ENCODE results near the gene TLDC2.
A peak's percentile ranks its signal among the peaks of the same experiment; 100 is the strongest.

TLDC2 gene

GRCh38 chr20:36878941-36879340 is 3.0 kb downstream of the TLDC2 start:
- no peaks in the 10 kb centered on the region for H3K4me1 ChIP-seq (ENCODE audit: insufficient read depth, low read length)
- H3K9me3 ChIP-seq (ENCODE audit: insufficient read depth, low read depth, low read length), result no peaks in the 10 kb centered on the region
- H3K9ac ChIP-seq (ENCODE audit: low read depth, low read length), result no peak overlapping the region
- no peaks in the 10 kb centered on the region for H3K27me3 ChIP-seq (ENCODE audit: insufficient read depth, low read length)
- no peak overlapping the region for H3K4me3 ChIP-seq (ENCODE audit: low read length)
- H3K36me3 ChIP-seq (ENCODE audit: insufficient read depth, low read depth, low read length), result no peaks in the 10 kb centered on the region
- H3K27ac ChIP-seq (ENCODE audit: low read length), result no peak overlapping the region

- no peak overlapping the region for H3K27ac ChIP-seq (ENCODE audit: low read length)
- H3K36me3 ChIP-seq (ENCODE audit: insufficient read depth, low read depth, low read length), result no peaks in the 10 kb centered on the region
- no peak overlapping the region for H3K4me3 ChIP-seq (ENCODE audit: low read length)
- H3K4me1 ChIP-seq (ENCODE audit: insufficient read depth, low read length), result no peaks in the 10 kb centered on the region
- H3K9ac ChIP-seq (ENCODE audit: low read depth, low read length), result no peak overlapping the region
- H3K9me3 ChIP-seq (ENCODE audit: insufficient read depth, low read depth, low read length), result no peaks in the 10 kb centered on the region
- H3K27me3 ChIP-seq (ENCODE audit: insufficient read depth, low read length), result no peaks in the 10 kb centered on the region
These were observed 4.9 kb downstream of the TLDC2 start for GRCh38 chr20:36880741-36881250.

- Histone ChIP-seq H3K27me3 (ENCODE audit: insufficient read depth, low read length) (no peaks in the 10 kb centered on the region), H3K36me3 (ENCODE audit: insufficient read depth, low read depth, low read length) (no peaks in the 10 kb centered on the region), H3K4me3 (ENCODE audit: low read length) (no peak overlapping the region), H3K27ac (ENCODE audit: low read length) (no peak overlapping the region), H3K9me3 (ENCODE audit: insufficient read depth, low read depth, low read length) (no peaks in the 10 kb centered on the region), H3K9ac (ENCODE audit: low read depth, low read length) (no peak overlapping the region), H3K4me1 (ENCODE audit: insufficient read depth, low read length) (no peaks in the 10 kb centered on the region)
These were observed 5.4 kb downstream of the TLDC2 start for GRCh38 chr20:36881331-36881730.

GRCh38 chr20:36881888-36882287 is 6.0 kb downstream of the TLDC2 start:
- Histone ChIP-seq H3K9me3 (ENCODE audit: insufficient read depth, low read depth, low read length) (no peaks in the 10 kb centered on the region), H3K36me3 (ENCODE audit: insufficient read depth, low read depth, low read length) (no peaks in the 10 kb centered on the region), H3K4me3 (ENCODE audit: low read length) (no peak overlapping the region), H3K4me1 (ENCODE audit: insufficient read depth, low read length) (no peaks in the 10 kb centered on the region), H3K9ac (ENCODE audit: low read depth, low read length) (no peak overlapping the region), H3K27ac (ENCODE audit: low read length) (no peak overlapping the region), H3K27me3 (ENCODE audit: insufficient read depth, low read length) (no peaks in the 10 kb centered on the region)

GRCh38 chr20:36883977-36884535 is 8.1 kb downstream of the TLDC2 start:
- no peaks in the 10 kb centered on the region for H3K27me3 ChIP-seq (ENCODE audit: insufficient read depth, low read length)
- H3K4me3 ChIP-seq (ENCODE audit: low read length), result no peak overlapping the region
- H3K4me1 ChIP-seq (ENCODE audit: insufficient read depth, low read length), result peaks cover 6% of the 10 kb centered on the region; the same call in 1 of the 2 replicates
- H3K9ac ChIP-seq (ENCODE audit: low read depth, low read length), result no peak overlapping the region
- H3K27ac ChIP-seq (ENCODE audit: low read length), result no peak overlapping the region
- H3K36me3 ChIP-seq (ENCODE audit: insufficient read depth, low read depth, low read length), result no peaks in the 10 kb centered on the region
- no peaks in the 10 kb centered on the region for H3K9me3 ChIP-seq (ENCODE audit: insufficient read depth, low read depth, low read length)

DNA sequence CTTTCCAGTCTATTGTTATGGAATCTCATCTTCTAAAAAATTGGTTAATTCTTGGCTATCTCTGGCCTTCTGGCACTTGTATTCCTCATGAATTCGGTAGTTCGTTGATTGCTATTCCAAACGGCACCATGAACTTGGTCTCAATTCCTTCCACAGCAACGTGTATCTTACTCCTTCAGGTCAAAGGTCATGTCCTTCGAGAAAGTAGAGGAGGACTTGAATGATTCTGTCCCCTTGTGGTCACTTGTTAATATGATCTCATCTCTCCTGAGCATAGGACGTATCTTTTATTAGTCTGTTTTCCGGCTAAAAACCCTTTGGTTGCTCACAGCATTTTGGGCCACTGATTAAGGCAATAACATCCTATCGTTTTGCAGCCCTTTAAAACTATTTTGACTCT is 9.4 kb downstream of the TLDC2 start:
- H3K4me3 ChIP-seq (ENCODE audit: low read length), result no peak overlapping the region
- no peak overlapping the region for H3K9ac ChIP-seq (ENCODE audit: low read depth, low read length)
- H3K27me3 ChIP-seq (ENCODE audit: insufficient read depth, low read length), result no peaks in the 10 kb centered on the region
- H3K9me3 ChIP-seq (ENCODE audit: insufficient read depth, low read depth, low read length), result no peaks in the 10 kb centered on the region
- H3K27ac ChIP-seq (ENCODE audit: low read length), result no peak overlapping the region
- 0 out of 2 replicates have a peak, but pooled peaks cover 6% of the 10 kb centered on the region for H3K36me3 ChIP-seq (ENCODE audit: insufficient read depth, low read depth, low read length)
- H3K4me1 ChIP-seq (ENCODE audit: insufficient read depth, low read length), result peaks cover 6% of the 10 kb centered on the region; the same call in 1 of the 2 replicates

- Histone ChIP-seq H3K36me3 (ENCODE audit: insufficient read depth, low read depth, low read length) (peaks cover 11% of the 10 kb centered on the region), H3K27me3 (ENCODE audit: insufficient read depth, low read length) (no peaks in the 10 kb centered on the region), H3K9ac (ENCODE audit: low read depth, low read length) (peak overlapping the region; percentile 21; the same call in 1 of the 2 replicates), H3K9me3 (ENCODE audit: insufficient read depth, low read depth, low read length) (no peaks in the 10 kb centered on the region), H3K4me1 (ENCODE audit: insufficient read depth, low read length) (peaks cover 6% of the 10 kb centered on the region; the same call in 1 of the 2 replicates), H3K27ac (ENCODE audit: low read length) (peak overlapping the region; percentile 20), H3K4me3 (ENCODE audit: low read length) (peak overlapping the region; percentile 2; the same call in 1 of the 2 replicates)
These were observed 11.2 kb downstream of the TLDC2 start for GRCh38 chr20:36886859-36887751.

GRCh38 chr20:36887752-36888090 is 11.8 kb downstream of the TLDC2 start:
- Histone ChIP-seq H3K4me1 (ENCODE audit: insufficient read depth, low read length) (peaks cover 6% of the 10 kb centered on the region; the same call in 1 of the 2 replicates), H3K9ac (ENCODE audit: low read depth, low read length) (no peak overlapping the region), H3K9me3 (ENCODE audit: insufficient read depth, low read depth, low read length) (no peaks in the 10 kb centered on the region), H3K27me3 (ENCODE audit: insufficient read depth, low read length) (no peaks in the 10 kb centered on the region), H3K27ac (ENCODE audit: low read length) (no peak overlapping the region), H3K4me3 (ENCODE audit: low read length) (peak overlapping the region; percentile 2; the same call in 1 of the 2 replicates), H3K36me3 (ENCODE audit: insufficient read depth, low read depth, low read length) (peaks cover 17% of the 10 kb centered on the region)

- H3K9ac ChIP-seq (ENCODE audit: low read depth, low read length), result no peak overlapping the region
- peaks cover 6% of the 10 kb centered on the region; the same call in 1 of the 2 replicates for H3K4me1 ChIP-seq (ENCODE audit: insufficient read depth, low read length)
- H3K36me3 ChIP-seq (ENCODE audit: insufficient read depth, low read depth, low read length), result peaks cover 29% of the 10 kb centered on the region
- no peak overlapping the region for H3K27ac ChIP-seq (ENCODE audit: low read length)
- no peaks in the 10 kb centered on the region for H3K27me3 ChIP-seq (ENCODE audit: insufficient read depth, low read length)
- no peak overlapping the region for H3K4me3 ChIP-seq (ENCODE audit: low read length)
- no peaks in the 10 kb centered on the region for H3K9me3 ChIP-seq (ENCODE audit: insufficient read depth, low read depth, low read length)
These were observed 13.1 kb downstream of the TLDC2 start for GRCh38 chr20:36888880-36889516.

- H3K4me1 ChIP-seq (ENCODE audit: insufficient read depth, low read length), result peaks cover 6% of the 10 kb centered on the region; the same call in 1 of the 2 replicates
- no peak overlapping the region for H3K9ac ChIP-seq (ENCODE audit: low read depth, low read length)
- H3K27me3 ChIP-seq (ENCODE audit: insufficient read depth, low read length), result no peaks in the 10 kb centered on the region
- no peaks in the 10 kb centered on the region for H3K9me3 ChIP-seq (ENCODE audit: insufficient read depth, low read depth, low read length)
- peaks cover 32% of the 10 kb centered on the region for H3K36me3 ChIP-seq (ENCODE audit: insufficient read depth, low read depth, low read length)
- no peak overlapping the region for H3K4me3 ChIP-seq (ENCODE audit: low read length)
- H3K27ac ChIP-seq (ENCODE audit: low read length), result no peak overlapping the region
These were observed 14.6 kb downstream of the TLDC2 start for GRCh38 chr20:36890586-36890985.

GRCh38 chr20:36891211-36891610 is 15.3 kb downstream of the TLDC2 start:
- Histone ChIP-seq H3K36me3 (ENCODE audit: insufficient read depth, low read depth, low read length) (peaks cover 34% of the 10 kb centered on the region), H3K9me3 (ENCODE audit: insufficient read depth, low read depth, low read length) (no peaks in the 10 kb centered on the region), H3K4me1 (ENCODE audit: insufficient read depth, low read length) (peaks cover 6% of the 10 kb centered on the region; the same call in 1 of the 2 replicates), H3K27me3 (ENCODE audit: insufficient read depth, low read length) (no peaks in the 10 kb centered on the region), H3K9ac (ENCODE audit: low read depth, low read length) (no peak overlapping the region), H3K4me3 (ENCODE audit: low read length) (no peak overlapping the region), H3K27ac (ENCODE audit: low read length) (no peak overlapping the region)
